LNCaP clone FGC (cell line): ENCODE data around the gene FMO5.
"Not testable (repeated sequence)": the region's sequence is repeated elsewhere in the genome, so short reads cannot be mapped to it uniquely, and the experiment has no call there.

Experiments used
- DNase-seq: peaks from one replicate; pipeline ENCODE4 v3.0.0-alpha.2; 2011; ENCODE audit warnings: low read depth
- H3K4me3 ChIP-seq: 2 replicates; pipeline ENCODE4 v1.5.1; 2011; ENCODE audit warnings: mild to moderate bottlenecking, low read depth, low read length, control low read depth
- TF ChIP-seq, protein P1 (sequence below): IDR thresholded peaks from 2 replicates; pipeline ENCODE4 v1.5.1; 2012; ENCODE audit warnings: mild to moderate bottlenecking; ENCODE audit not compliant: control insufficient read depth, insufficient read depth; ENCODE audit errors: extremely low read depth

The FMO5 gene

DNA sequence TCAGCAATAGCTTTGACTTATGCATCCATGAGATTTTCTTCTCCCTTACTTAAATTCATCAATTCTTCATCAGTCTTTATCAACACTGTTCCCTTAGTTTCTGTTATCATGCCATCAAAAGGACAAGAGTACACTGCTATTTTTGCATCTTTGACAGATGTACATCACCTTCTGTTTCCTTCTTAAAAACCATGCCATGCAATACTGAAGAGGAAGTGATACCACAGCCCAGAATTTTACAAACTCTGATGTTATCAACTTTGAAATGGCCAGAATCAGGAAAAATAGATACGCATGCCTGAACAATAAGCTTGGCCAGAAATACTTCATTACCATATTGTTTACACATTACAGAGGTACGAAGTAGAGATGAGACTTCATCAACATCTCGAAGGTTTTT, 21.1 kb downstream of the FMO5 start:
- TF ChIP-seq, protein P1, sequence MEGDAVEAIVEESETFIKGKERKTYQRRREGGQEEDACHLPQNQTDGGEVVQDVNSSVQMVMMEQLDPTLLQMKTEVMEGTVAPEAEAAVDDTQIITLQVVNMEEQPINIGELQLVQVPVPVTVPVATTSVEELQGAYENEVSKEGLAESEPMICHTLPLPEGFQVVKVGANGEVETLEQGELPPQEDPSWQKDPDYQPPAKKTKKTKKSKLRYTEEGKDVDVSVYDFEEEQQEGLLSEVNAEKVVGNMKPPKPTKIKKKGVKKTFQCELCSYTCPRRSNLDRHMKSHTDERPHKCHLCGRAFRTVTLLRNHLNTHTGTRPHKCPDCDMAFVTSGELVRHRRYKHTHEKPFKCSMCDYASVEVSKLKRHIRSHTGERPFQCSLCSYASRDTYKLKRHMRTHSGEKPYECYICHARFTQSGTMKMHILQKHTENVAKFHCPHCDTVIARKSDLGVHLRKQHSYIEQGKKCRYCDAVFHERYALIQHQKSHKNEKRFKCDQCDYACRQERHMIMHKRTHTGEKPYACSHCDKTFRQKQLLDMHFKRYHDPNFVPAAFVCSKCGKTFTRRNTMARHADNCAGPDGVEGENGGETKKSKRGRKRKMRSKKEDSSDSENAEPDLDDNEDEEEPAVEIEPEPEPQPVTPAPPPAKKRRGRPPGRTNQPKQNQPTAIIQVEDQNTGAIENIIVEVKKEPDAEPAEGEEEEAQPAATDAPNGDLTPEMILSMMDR = no peak
- no peak for DNase-seq
- no peak overlapping the region for H3K4me3 ChIP-seq

DNA sequence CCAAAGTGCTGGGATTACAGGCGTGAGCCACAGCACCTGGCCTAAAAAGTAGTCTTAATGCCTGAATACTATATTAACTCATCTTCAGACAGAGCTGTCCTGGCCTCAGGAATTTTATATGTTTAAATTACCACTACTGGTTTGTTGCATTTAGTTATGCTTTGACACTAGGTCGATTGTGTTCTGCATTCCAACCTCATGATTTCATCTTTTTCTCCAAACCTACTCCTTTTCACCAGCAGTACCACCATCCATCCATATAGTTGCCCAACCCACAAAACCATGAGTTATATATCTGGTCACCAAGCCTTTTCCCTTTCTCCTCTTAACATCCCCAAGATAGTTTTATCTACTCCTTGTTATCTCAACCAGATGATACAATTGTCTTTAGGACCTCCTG, 22.6 kb downstream of the FMO5 start:
- H3K4me3 ChIP-seq = no peak overlapping the region
- TF ChIP-seq, protein P1 = no peak

DNA sequence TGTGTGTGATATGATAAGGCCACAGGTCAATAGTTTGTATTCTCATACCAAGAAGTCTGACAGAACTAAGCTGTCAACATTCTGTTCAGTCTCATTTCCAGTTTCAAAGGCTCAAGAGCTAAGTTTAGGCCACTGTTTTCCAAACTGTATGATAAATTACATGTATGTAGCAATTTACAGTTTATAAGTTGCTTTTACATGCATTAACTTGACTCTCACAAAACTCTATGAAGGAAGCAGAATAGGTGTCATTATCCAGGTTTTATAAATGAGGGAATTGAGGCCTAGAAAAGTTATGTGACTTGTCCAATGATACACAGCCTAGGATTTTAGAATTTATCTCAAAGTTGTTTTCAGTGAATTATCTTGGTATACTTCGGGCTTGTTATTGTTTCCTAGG, 23.4 kb downstream of the FMO5 start:
- DNase-seq = no peak
- TF ChIP-seq, protein P1 = no peak
- no peak overlapping the region for H3K4me3 ChIP-seq

More for the DNA sequence above, 22.6 kb downstream of the FMO5 start:
- DNase-seq = no peak

DNA sequence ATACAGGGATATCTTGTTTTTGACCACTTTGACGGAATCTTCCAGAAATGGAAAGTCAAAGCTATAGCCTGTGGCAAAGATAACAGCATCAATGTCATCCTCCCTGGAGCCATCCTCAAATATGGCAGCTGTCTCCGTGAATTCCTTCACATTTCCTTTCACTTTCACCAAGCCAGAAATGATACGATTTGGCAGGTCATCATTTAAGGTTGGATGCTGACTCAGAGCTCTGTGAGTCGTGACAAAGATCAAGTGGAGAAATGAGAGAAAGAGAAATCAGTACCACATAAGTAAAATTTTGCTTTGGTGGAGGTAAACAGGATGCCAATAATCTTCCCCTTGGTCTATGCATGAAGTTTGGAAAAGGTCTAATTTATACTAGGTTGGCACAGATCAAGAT, 23.9 kb downstream of the FMO5 start:
- H3K4me3 ChIP-seq = no peak overlapping the region

DNA sequence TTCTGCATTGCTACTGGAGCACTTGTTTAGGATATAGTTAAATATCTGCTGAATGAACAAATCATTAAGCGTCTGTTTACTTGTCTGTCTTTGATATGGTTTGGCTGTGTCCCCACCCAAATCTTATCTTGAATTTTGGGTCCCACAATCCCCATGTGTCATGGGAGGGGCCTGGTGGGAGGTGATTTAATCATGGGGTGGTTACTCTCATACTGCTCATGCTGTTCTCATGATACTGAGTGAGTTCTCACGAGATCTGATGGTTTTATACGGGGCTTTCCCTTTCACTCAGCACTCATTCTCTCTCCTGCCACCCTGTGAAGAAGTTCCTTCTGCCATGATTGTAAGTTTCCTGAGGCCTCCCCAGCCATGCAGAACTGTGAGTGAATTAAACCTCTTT, 27.8 kb downstream of the FMO5 start:
- H3K4me3 ChIP-seq, DNase-seq: not testable (repeated sequence)

More for the DNA sequence above, 23.9 kb downstream of the FMO5 start:
- TF ChIP-seq, protein P1 = no peak
- DNase-seq = no peak

DNA sequence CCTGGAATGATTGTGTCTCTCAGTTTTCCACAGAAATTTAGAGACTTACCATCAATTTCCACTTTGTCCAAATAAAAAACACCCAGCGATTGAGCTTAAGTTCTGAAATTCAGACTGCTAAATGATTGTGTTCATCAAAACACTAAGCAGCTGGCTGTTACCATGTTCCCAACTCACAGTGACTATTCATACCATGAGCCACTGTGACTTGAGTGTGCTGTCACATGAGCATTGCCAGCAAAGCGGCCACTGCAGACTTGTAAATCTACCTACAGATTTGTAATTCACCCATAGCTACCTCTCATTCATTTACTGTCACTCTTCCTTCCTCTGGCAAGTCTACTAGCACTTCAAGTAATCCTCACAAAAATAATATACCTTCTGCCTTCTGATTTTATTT, 35.6 kb downstream of the FMO5 start:
- TF ChIP-seq, protein P1 = no peak
- DNase-seq = no peak

DNA sequence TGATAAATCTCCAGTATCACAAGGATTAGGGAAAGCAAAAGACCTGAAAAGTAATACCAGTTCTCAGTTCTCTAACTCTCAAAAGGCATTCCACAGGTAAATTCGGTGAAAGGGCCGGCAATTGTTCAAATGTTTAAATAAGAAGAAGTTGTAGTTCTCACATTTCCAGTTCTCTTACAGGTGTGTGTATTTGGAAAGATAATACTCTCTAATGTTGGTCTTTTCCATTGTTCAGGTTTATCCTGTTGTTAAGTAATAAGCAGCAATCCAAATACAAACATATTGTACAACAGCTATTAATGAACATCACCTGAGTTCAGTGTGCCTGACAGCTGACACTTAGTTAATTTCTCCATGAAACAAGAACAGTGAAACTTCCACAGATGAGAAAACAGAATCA, 39.7 kb downstream of the FMO5 start:
- H3K4me3 ChIP-seq = no peak overlapping the region
- TF ChIP-seq, protein P1 = no peak
- DNase-seq = peak; percentile 58

More for the DNA sequence above, 35.6 kb downstream of the FMO5 start:
- H3K4me3 ChIP-seq = no peak overlapping the region
